Keratinocyte (primary cell): ENCODE measurements around the gene MRFAP1. TPM values are rescaled to one million over a fixed set of nuclear protein-coding genes. Genes with fewer than 3 reads are reported as not detected.
"Not testable (repeated sequence)": the region's sequence is repeated elsewhere in the genome, so short reads cannot be mapped to it uniquely, and the experiment has no call there.

Experiments
- DNase-seq: peaks from one replicate; pipeline ENCODE4 v3.0.0-alpha.2; 2011; ENCODE audit warnings: low read depth, missing footprints, low spot score
- FAIRE-seq: peaks from 2 replicates; lab custom pipeline; 2011; peaks lifted over from hg19 to GRCh38; lab: Jason Lieb, UNC
- H2AFZ ChIP-seq: 2 replicates; pipeline ENCODE4 v1.6.0; 2012; ENCODE audit warnings: low read length, control low read depth, inconsistent platforms; ENCODE audit not compliant: control insufficient read depth
- H3K27ac ChIP-seq: 2 replicates; pipeline ENCODE4 v1.5.1; 2011; ENCODE audit warnings: low read length; ENCODE audit not compliant: control insufficient read depth, insufficient read depth
- H3K27me3 ChIP-seq: 3 replicates; pipeline ENCODE4 v1.6.0; 2011; ENCODE audit warnings: low read length; ENCODE audit not compliant: control insufficient read depth, insufficient read depth; ENCODE audit errors: extremely low read depth
- H3K36me3 ChIP-seq, 2 experiments: 2 replicates in 1 of 2; 3 replicates in 1 of 2; pipeline ENCODE4 v1.5.1; 2011; ENCODE audit warnings: low read length in 2 of 2, mild to moderate bottlenecking in 1 of 2; ENCODE audit not compliant: control insufficient read depth in 2 of 2, insufficient read depth in 2 of 2; ENCODE audit errors: extremely low read depth in 1 of 2
- H3K4me1 ChIP-seq: 3 replicates; pipeline ENCODE4 v1.5.1; 2011; ENCODE audit warnings: low read length; ENCODE audit not compliant: control insufficient read depth, insufficient read depth; ENCODE audit errors: extremely low read depth
- H3K4me2 ChIP-seq: 3 replicates; pipeline ENCODE4 v1.6.0; 2011; ENCODE audit warnings: low read depth, low read length; ENCODE audit not compliant: control insufficient read depth, insufficient read depth; ENCODE audit errors: extremely low read depth
- H3K4me3 ChIP-seq, 3 experiments: fragments of 200-600 bp in 1 of 3; sonication (generic) in 1 of 3; 2 replicates in 2 of 3; 3 replicates in 1 of 3; pipeline ENCODE4 v1.5.1; 2011 to 2016; ENCODE audit warnings: low read length in 3 of 3, mild to moderate bottlenecking in 3 of 3, control low read depth in 2 of 3, inconsistent platforms in 1 of 3, low read depth in 1 of 3, mixed read lengths in 1 of 3, mixed run types in 1 of 3, moderate library complexity in 1 of 3; ENCODE audit not compliant: control insufficient read depth in 2 of 3, insufficient read depth in 2 of 3; ENCODE audit errors: extremely low read depth in 1 of 3
- H3K79me2 ChIP-seq: 2 replicates; pipeline ENCODE4 v1.6.0; 2012; ENCODE audit warnings: low read length; ENCODE audit not compliant: control insufficient read depth, insufficient read depth
- H3K9ac ChIP-seq: 3 replicates; pipeline ENCODE4 v1.6.0; 2011; ENCODE audit warnings: low read length; ENCODE audit not compliant: control insufficient read depth, insufficient read depth; ENCODE audit errors: extremely low read depth
- H3K9me1 ChIP-seq: 3 replicates; pipeline ENCODE4 v1.6.0; 2011; ENCODE audit warnings: low read length; ENCODE audit not compliant: control insufficient read depth, insufficient read depth; ENCODE audit errors: extremely low read depth
- H3K9me3 ChIP-seq: 2 replicates; pipeline ENCODE4 v1.5.1; 2012; ENCODE audit warnings: low read depth, low read length; ENCODE audit not compliant: control insufficient read depth
- H4K20me1 ChIP-seq: 3 replicates; pipeline ENCODE4 v1.6.0; 2011; ENCODE audit warnings: low read length; ENCODE audit not compliant: control insufficient read depth, insufficient read depth; ENCODE audit errors: extremely low read depth
- EZH2 ChIP-seq: IDR thresholded peaks from one replicate; pipeline ENCODE4 v1.6.1; 2012; ENCODE audit warnings: inconsistent platforms, mild to moderate bottlenecking, low read length, moderate library complexity
- dilution Hi-C: fragments of 300-500 bp; cut with MboI; formaldehyde crosslinking; loops from one replicate; pipeline ENCODE4 v1.7.0; 2020; ENCODE audit warnings: low sequenced_read_pairs; ENCODE audit not compliant: extremely low pct_ligation_motif_present
- polyA plus RNA-seq, 5 experiments: library from polyadenylated mRNA; depleted of rRNA in 3 of 5; stranded (reverse) in 3 of 5; stranded (forward) in 1 of 5; unstranded in 1 of 5; fragments of >200 nt; gene quantifications; 1 replicate in 1 of 5; 2 replicates in 3 of 5; 3 replicates in 1 of 5; pipeline versions ENCODE4 v1.2.1 to v1.2.3, GENCODE V29; 2011 to 2012; ENCODE audit warnings: missing spikeins in 2 of 5, low read depth in 1 of 5, low replicate concordance in 1 of 5
- TF ChIP-seq, protein P1 (sequence below), 3 experiments: IDR thresholded peaks in 1 of 3; conservative IDR thresholded peaks in 1 of 3; optimal IDR thresholded peaks in 1 of 3; 2 replicates in 2 of 3; 3 replicates in 1 of 3; pipeline versions ENCODE3 to v1.5.1; 2011; ENCODE audit warnings: low read length in 3 of 3, mild to moderate bottlenecking in 3 of 3, moderate library complexity in 2 of 3, control low read depth in 1 of 3, inconsistent platforms in 1 of 3; ENCODE audit not compliant: insufficient read depth in 2 of 3; ENCODE audit errors: extremely low read depth in 1 of 3

The MRFAP1 gene
- polyA plus RNA-seq, 1 donor (not counting 4 experiments of a cell fraction or from before 2014, with no cell fraction given) = 275 TPM

GRCh38 chr4:6627832-6628231, 12.7 kb upstream of the MRFAP1 start:
- DNase-seq (no peak), FAIRE-seq (no peak)
- Histone ChIP-seq H3K36me3 (no peaks in the 10 kb centered on the region), H3K4me2 (no peak overlapping the region), H3K27ac (no peak overlapping the region), H3K9me3 (no peaks in the 10 kb centered on the region), H3K9me1 (no peaks in the 10 kb centered on the region), H3K4me1 (no peaks in the 10 kb centered on the region), H2AFZ (no peak overlapping the region), H3K4me3 (no peak overlapping the region), H3K79me2 (no peaks in the 10 kb centered on the region), H4K20me1 (no peaks in the 10 kb centered on the region), H3K9ac (no peak overlapping the region), H3K27me3 (no peaks in the 10 kb centered on the region)
- no peak for TF ChIP-seq EZH2
- TF ChIP-seq, protein P1, sequence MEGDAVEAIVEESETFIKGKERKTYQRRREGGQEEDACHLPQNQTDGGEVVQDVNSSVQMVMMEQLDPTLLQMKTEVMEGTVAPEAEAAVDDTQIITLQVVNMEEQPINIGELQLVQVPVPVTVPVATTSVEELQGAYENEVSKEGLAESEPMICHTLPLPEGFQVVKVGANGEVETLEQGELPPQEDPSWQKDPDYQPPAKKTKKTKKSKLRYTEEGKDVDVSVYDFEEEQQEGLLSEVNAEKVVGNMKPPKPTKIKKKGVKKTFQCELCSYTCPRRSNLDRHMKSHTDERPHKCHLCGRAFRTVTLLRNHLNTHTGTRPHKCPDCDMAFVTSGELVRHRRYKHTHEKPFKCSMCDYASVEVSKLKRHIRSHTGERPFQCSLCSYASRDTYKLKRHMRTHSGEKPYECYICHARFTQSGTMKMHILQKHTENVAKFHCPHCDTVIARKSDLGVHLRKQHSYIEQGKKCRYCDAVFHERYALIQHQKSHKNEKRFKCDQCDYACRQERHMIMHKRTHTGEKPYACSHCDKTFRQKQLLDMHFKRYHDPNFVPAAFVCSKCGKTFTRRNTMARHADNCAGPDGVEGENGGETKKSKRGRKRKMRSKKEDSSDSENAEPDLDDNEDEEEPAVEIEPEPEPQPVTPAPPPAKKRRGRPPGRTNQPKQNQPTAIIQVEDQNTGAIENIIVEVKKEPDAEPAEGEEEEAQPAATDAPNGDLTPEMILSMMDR (optimal IDR thresholded peaks at IDR 0.05 in 1 of 3, IDR thresholded peaks at IDR 0.05 in 1 of 3, conservative IDR thresholded peaks at IDR 0.05 in 1 of 3; ENCODE audit: extremely low read depth in 1 of 3, insufficient read depth in 2 of 3, low read length in 3 of 3) = no peak
- dilution Hi-C loops = no loop called here

DNA sequence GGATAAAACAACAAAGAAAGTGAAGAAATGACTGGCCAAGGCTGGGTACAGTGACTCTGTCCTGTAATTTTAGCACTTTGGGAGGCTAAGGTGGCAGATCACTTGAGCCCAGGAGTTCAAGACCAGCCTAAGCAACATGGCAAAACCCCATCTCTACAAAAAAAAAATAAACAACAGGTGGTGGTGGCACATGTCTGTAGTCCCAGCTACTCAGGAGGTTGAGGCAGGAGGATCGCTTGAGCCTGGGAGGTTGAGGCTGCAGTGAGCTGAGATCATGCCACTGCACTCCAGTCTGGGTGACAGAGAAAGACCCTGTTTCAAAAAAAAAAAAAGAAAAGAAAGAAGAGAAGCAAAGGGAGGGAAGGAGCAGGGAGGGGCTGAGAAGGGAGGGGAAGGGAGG, 12.0 kb upstream of the MRFAP1 start:
- dilution Hi-C loops, H3K79me2 ChIP-seq, DNase-seq, H3K9ac ChIP-seq, H3K4me2 ChIP-seq, H4K20me1 ChIP-seq, H3K27me3 ChIP-seq, H3K4me1 ChIP-seq, FAIRE-seq, H3K9me3 ChIP-seq, H3K4me3 ChIP-seq, H3K27ac ChIP-seq, H3K36me3 ChIP-seq, H2AFZ ChIP-seq, H3K9me1 ChIP-seq: not testable (repeated sequence)

GRCh38 chr4:6632125-6632524, 8.4 kb upstream of the MRFAP1 start:
- H3K4me3 ChIP-seq = no peak overlapping the region
- H3K27ac ChIP-seq = no peak overlapping the region
- DNase-seq (no peak), FAIRE-seq (no peak)
- H3K9ac ChIP-seq = no peak overlapping the region
- no peaks in the 10 kb centered on the region for H4K20me1 ChIP-seq
- H3K4me2 ChIP-seq = no peak overlapping the region
- H3K4me1 ChIP-seq = peaks cover 5% of the 10 kb centered on the region
- no peaks in the 10 kb centered on the region for H3K79me2 ChIP-seq
- H3K9me1 ChIP-seq = no peaks in the 10 kb centered on the region
- H3K9me3 ChIP-seq = no peaks in the 10 kb centered on the region
- TF ChIP-seq EZH2 = no peak
- TF ChIP-seq, protein P1 (optimal IDR thresholded peaks at IDR 0.05 in 1 of 3, IDR thresholded peaks at IDR 0.05 in 1 of 3, conservative IDR thresholded peaks at IDR 0.05 in 1 of 3; ENCODE audit: extremely low read depth in 1 of 3, insufficient read depth in 2 of 3, low read length in 3 of 3) = no peak
- H3K27me3 ChIP-seq = no peaks in the 10 kb centered on the region
- no peak overlapping the region for H2AFZ ChIP-seq
- dilution Hi-C loops = no loop called here
- no peaks in the 10 kb centered on the region for H3K36me3 ChIP-seq
